ENCODE measurements around the gene NID1.
"Not testable (repeated sequence)": the region's sequence is repeated elsewhere in the genome, so short reads cannot be mapped to it uniquely, and the experiment has no call there.

The NID1 gene

GRCh38 chr1:236100799-236101198 is 35.9 kb upstream of the NID1 start:
- Histone ChIP-seq H3K27ac (ENCODE audit: low read length) (no peak overlapping the region), H3K4me2 (ENCODE audit: insufficient read depth, low read length) (no peak overlapping the region), H2AFZ (ENCODE audit: low read depth, low read length) (no peak overlapping the region), H3K4me1 (ENCODE audit: insufficient read depth, low read length) (no peaks in the 10 kb centered on the region), H3K4me3 (ENCODE audit: low read depth in 1 of 2, low read length in 2 of 2) (no peak overlapping the region), H3K36me3 (ENCODE audit: insufficient read depth, low read length) (no peaks in the 10 kb centered on the region), H3K9me3 (ENCODE audit: insufficient read depth, low read length, severe bottlenecking) (peaks cover 6% of the 10 kb centered on the region), H3K9ac (ENCODE audit: low read depth, low read length) (no peak overlapping the region), H3K79me2 (ENCODE audit: insufficient read depth, low read length) (no peaks in the 10 kb centered on the region), H3K27me3 (ENCODE audit: insufficient read depth, low read length, poor library complexity) (peaks cover 2% of the 10 kb centered on the region), H4K20me1 (ENCODE audit: insufficient read depth, low read length) (no peaks in the 10 kb centered on the region)
- no peak for DNase-seq
- no peak for TF ChIP-seq EZH2 (IDR thresholded peaks at IDR 0.05; ENCODE audit: borderline replicate concordance, low read depth, low read length, severe bottlenecking)
- TF ChIP-seq CTCF (IDR thresholded peaks at IDR 0.05; ENCODE audit: borderline replicate concordance, extremely low read depth, low read length, poor library complexity, severe bottlenecking) = no peak
- no peak for ATAC-seq (ENCODE audit: insufficient read depth, low read depth)

- Histone ChIP-seq H3K27me3 (ENCODE audit: insufficient read depth, low read length, poor library complexity) (peaks cover 2% of the 10 kb centered on the region), H3K4me2 (ENCODE audit: insufficient read depth, low read length) (no peak overlapping the region), H3K79me2 (ENCODE audit: insufficient read depth, low read length) (no peaks in the 10 kb centered on the region), H3K27ac (ENCODE audit: low read length) (no peak overlapping the region), H3K4me3 (ENCODE audit: low read depth in 1 of 2, low read length in 2 of 2) (no peak overlapping the region), H2AFZ (ENCODE audit: low read depth, low read length) (no peak overlapping the region), H3K9ac (ENCODE audit: low read depth, low read length) (no peak overlapping the region), H4K20me1 (ENCODE audit: insufficient read depth, low read length) (no peaks in the 10 kb centered on the region), H3K4me1 (ENCODE audit: insufficient read depth, low read length) (no peaks in the 10 kb centered on the region), H3K36me3 (ENCODE audit: insufficient read depth, low read length) (no peaks in the 10 kb centered on the region), H3K9me3 (ENCODE audit: insufficient read depth, low read length, severe bottlenecking) (peaks cover 8% of the 10 kb centered on the region)
- DNase-seq (no peak), ATAC-seq (ENCODE audit: insufficient read depth, low read depth) (no peak)
- TF ChIP-seq CTCF (IDR thresholded peaks at IDR 0.05; ENCODE audit: borderline replicate concordance, extremely low read depth, low read length, poor library complexity, severe bottlenecking) (no peak), EZH2 (IDR thresholded peaks at IDR 0.05; ENCODE audit: borderline replicate concordance, low read depth, low read length, severe bottlenecking) (no peak)
Observed at GRCh38 chr1:236099355-236099974, 34.6 kb upstream of the NID1 start.

- H3K9me3 ChIP-seq (ENCODE audit: insufficient read depth, low read length, severe bottlenecking) = peaks cover 8% of the 10 kb centered on the region
- ATAC-seq (ENCODE audit: insufficient read depth, low read depth) (no peak), DNase-seq (no peak)
- no peak overlapping the region for H3K9ac ChIP-seq (ENCODE audit: low read depth, low read length)
- H3K4me1 ChIP-seq (ENCODE audit: insufficient read depth, low read length) = no peaks in the 10 kb centered on the region
- no peaks in the 10 kb centered on the region for H4K20me1 ChIP-seq (ENCODE audit: insufficient read depth, low read length)
- H2AFZ ChIP-seq (ENCODE audit: low read depth, low read length) = no peak overlapping the region
- no peak overlapping the region for H3K4me2 ChIP-seq (ENCODE audit: insufficient read depth, low read length)
- H3K79me2 ChIP-seq (ENCODE audit: insufficient read depth, low read length) = no peaks in the 10 kb centered on the region
- H3K36me3 ChIP-seq (ENCODE audit: insufficient read depth, low read length) = no peaks in the 10 kb centered on the region
- peaks cover 2% of the 10 kb centered on the region for H3K27me3 ChIP-seq (ENCODE audit: insufficient read depth, low read length, poor library complexity)
- no peak overlapping the region for H3K27ac ChIP-seq (ENCODE audit: low read length)
- no peak overlapping the region for H3K4me3 ChIP-seq (ENCODE audit: low read depth in 1 of 2, low read length in 2 of 2)
- TF ChIP-seq EZH2 (IDR thresholded peaks at IDR 0.05; ENCODE audit: borderline replicate concordance, low read depth, low read length, severe bottlenecking) = no peak
- no peak for TF ChIP-seq CTCF (IDR thresholded peaks at IDR 0.05; ENCODE audit: borderline replicate concordance, extremely low read depth, low read length, poor library complexity, severe bottlenecking)
Observed at GRCh38 chr1:236098267-236098666, 33.4 kb upstream of the NID1 start.

- not testable (repeated sequence) for H3K36me3 ChIP-seq (ENCODE audit: insufficient read depth, low read length); H3K27me3 ChIP-seq (ENCODE audit: insufficient read depth, low read length, poor library complexity); H3K27ac ChIP-seq (ENCODE audit: low read length); H3K9ac ChIP-seq (ENCODE audit: low read depth, low read length); H3K79me2 ChIP-seq (ENCODE audit: insufficient read depth, low read length); H4K20me1 ChIP-seq (ENCODE audit: insufficient read depth, low read length); H2AFZ ChIP-seq (ENCODE audit: low read depth, low read length); H3K9me3 ChIP-seq (ENCODE audit: insufficient read depth, low read length, severe bottlenecking); H3K4me3 ChIP-seq (ENCODE audit: low read depth in 1 of 2, low read length in 2 of 2); ATAC-seq (ENCODE audit: insufficient read depth, low read depth); H3K4me1 ChIP-seq (ENCODE audit: insufficient read depth, low read length); H3K4me2 ChIP-seq (ENCODE audit: insufficient read depth, low read length)
- DNase-seq = peak; percentile 45
Observed at GRCh38 chr1:236096660-236097482, 32.0 kb upstream of the NID1 start.
